CD4-positive, alpha-beta T cell treated with Interleukin-12 subunit alpha and Interleukin-12 subunit beta, for 1 hour (primary cell): ENCODE measurements around the gene TRIM38.
"Not testable (repeated sequence)": the region's sequence is repeated elsewhere in the genome, so short reads cannot be mapped to it uniquely, and the experiment has no call there.

ENCODE experiments used
- DNase-seq: peaks from one replicate; pipeline ENCODE4 v3.0.0-alpha.2; 2020

TRIM38 gene, protein sequence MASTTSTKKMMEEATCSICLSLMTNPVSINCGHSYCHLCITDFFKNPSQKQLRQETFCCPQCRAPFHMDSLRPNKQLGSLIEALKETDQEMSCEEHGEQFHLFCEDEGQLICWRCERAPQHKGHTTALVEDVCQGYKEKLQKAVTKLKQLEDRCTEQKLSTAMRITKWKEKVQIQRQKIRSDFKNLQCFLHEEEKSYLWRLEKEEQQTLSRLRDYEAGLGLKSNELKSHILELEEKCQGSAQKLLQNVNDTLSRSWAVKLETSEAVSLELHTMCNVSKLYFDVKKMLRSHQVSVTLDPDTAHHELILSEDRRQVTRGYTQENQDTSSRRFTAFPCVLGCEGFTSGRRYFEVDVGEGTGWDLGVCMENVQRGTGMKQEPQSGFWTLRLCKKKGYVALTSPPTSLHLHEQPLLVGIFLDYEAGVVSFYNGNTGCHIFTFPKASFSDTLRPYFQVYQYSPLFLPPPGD

DNA sequence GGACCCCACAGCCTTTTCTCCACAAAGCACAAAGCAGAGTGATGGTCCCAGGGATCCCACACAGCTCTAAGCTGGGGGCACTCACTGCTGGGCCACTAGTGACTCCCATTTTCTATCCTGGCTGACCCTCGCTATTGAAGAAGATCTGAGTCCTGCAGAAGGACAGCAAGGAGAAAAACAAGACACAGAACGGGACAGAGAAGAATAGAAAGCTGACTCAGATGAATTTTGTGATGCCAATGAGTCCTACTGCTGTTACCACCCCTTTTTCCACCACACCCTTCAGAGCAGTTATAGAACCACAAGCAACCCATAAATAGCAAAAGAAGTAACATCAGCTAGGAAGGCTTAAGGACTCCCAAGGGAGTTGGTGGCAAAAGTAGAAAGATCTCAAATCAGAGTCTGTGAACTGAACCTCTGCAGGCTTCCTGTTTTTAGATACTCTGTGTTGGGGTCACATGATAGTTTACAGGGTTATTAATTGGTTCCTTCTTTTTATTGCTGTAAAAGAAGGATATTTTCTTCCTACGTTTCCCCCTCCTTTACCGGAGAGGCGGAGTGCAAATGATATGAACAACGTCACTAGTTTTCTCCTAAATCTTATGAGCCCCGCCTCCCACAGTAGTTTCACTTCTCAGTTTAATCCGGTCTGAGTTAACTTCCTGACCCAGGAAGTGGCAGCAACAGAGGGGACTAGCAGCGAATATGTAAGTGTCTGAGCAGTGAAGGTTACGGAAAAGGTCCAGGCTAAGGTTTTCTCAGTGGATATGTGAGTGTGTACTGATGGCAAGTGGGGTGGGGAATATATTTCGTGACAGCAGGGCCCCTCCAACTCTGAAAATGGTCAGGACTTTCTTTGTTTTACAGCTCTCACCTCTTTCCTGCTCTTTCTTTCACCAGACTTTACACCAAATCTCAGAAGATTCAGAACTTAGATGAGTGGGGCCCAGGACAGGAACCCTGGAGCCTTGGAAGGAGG is at the start of gene TRIM38:
Gene TRIM38, plus strand, starts transcription at position 654 of the 979 bp plus-strand sequence. CDS start 3,721 bp downstream, outside the sequence.
- DNase-seq = peak; percentile 89

DNA sequence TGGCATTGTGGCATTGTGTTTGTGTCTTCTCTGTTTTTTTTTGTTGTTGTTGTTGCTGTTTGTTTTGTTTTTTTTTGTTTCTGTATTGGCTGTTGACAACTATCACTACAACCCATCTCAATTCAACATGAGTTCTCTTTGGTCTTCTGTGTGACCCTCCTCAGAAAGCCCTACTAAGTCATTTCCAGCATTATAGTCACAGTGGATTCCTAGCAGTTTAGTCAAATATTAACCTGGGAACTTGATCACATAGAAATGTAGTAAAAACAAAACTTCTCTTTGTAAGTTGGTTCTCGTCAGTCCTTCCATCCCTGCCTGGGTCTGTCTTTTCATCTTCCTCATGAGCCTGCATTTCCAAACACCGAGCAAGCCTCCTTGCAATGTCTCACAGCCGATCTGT is 48.9 kb upstream of the TRIM38 start:
- no peak for DNase-seq

DNA sequence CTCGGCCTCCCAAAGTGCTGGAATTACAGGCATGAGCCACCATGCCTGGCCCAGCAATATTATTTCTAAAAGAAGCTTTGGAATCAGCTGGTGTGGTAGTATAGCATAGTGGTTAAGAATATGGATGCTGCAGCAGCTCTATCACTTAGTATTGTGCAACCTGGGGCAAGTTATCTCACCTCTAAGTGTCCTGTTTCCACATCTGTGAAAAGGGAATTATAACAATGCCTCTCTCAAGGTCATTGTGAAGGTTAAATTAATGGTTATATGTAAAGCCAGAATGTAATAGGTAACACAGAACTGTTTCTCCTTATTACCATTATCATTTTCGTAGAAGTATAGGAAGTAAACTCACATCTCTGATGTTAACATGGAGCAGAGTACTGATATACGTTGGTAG is 46.3 kb upstream of the TRIM38 start:
- no peak for DNase-seq

DNA sequence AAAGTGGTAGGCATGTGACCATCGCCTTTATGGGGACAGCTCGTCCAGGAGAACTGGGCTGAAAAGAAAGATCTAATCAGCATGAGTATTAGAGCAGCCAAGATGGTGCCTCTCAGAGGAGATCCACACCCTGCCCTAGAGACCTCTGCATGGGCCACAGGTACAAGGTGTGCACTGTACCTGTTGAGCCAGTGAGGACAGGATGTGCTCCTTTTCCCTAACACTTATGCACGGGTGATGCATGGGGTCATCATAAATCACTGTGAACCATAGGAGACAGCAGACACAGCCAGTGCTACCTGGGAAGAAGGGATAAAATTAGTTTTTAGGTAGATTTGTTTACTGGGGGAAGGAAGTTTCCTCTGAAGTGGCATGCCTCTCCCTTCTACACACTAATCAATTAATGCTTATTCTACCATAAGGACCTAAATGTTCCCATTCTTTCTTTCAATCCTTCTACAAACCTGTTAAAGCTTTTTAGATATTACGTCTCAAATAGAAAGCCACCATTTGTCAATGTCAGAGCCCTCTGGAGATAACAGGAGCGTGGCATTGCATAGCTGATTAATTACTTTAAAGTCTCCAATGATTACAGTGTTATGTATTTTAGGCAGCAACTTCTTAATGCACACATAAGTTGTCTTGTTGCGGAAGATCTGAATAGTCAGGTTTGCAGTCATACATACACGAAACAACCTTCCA is 45.7 kb upstream of the TRIM38 start:
- no peak for DNase-seq

DNA sequence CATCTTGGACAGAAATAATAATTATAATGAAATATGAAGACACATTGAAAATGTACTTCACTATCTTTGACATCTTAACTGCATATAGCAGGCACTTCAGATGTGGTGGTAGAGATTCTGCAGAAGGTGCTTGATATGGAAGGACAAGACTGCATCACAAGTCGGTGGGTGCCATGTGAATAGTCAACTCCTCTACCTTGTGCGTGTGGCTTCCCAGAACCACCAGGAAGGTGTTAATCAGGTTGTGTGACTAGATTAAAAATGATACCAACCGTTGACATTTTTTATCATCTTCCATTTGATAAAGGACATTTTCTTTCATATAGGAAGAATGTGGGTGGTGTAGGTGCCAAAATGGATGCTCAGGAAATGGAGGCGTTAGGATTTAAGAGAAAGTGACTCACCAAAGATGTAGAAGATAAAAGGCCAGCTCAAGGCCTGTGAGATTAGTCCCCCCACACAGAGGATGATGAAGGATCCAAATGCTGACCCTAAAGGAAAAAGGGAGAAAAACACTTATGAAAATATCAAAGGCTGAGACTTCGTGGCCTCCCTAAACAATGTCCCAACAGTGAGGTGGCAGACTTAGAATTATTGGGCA is 44.4 kb upstream of the TRIM38 start:
- DNase-seq = no peak

DNA sequence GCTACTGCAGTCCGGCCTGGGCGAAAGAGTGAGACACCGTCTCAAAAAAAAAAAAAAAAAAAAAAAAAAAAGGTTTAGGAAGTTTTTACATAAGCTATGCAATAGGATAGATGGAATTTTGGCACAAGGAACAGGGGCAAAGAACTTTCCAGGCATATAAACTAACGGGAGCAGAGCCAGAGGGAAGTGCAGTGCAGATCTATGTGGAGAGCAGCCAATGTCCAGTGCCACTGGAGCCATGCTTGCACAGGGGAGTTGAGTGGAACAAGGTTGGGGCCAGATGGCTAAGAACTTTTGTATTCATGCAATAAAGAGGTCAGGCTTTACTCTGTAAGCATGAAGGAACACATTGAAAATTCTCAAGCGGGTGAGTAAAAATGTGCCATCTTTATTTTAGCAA is 42.9 kb upstream of the TRIM38 start:
- DNase-seq = no peak

DNA sequence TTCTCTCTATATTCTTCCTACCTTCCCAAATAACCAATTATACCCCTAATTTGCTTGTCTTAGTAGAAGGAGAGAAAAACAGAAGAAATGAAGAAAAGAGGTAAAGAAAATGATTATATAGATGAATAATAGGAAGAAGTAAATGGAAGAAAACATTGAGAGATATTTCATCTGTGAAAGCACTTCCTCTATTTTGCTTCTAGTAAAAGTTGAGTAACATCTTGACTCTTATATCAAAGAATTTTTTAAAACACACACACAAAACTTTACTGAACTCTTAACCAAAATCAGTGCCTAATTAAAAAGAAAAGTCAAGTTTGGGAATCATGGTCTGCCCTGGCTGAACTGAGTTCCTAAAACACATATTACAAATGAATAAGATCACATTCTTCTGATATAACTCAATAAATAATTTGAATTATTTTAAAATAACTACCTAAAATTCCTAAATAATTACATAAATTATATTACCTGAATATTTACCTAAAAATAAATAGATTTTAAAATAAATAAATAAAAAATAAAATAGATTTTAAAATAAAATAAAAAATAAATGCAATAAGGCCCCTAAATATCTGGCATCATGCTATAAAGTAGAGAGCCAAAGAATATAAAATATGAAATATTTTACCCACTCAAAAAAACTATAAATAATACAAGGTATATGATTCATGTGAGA is 40.9 kb upstream of the TRIM38 start:
- DNase-seq = no peak

DNA sequence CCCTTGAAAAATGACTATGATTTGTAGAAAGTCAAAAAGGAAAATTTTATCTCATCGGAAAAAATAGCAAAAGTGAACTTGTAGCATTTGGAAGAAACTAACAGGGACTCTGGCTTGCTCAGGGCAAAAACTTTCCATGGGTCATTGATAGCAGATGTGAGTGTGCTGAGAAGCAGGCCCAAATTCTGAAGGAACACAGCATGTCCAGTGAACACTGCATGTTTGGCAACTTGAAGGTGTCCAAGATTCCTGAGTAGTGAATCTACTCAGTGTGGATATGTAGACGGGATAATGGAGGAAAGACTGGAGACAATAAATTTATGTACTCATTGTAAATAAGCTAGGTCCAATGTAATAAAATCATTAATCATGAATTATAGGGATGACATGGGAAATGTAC is 40.3 kb upstream of the TRIM38 start:
- no peak for DNase-seq

DNA sequence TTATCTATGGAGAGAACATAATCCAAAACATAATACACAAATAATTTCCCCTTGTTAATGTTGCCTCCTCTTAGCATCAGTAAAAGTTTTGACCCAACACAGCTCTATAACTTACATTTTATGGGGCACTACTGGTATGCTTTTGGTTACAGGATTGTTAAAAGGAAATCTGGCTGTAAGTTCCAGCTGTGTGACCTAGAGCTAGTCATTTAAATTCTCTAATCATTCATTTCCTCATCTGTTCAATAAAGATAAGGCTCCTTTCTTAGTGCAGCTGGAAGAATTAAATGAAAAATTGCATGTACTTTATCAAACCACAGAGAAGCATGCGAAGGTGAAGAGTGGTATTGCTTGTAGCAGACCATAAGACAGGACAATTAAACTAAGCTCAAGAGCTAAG is 36.7 kb upstream of the TRIM38 start:
- DNase-seq = no peak

DNA sequence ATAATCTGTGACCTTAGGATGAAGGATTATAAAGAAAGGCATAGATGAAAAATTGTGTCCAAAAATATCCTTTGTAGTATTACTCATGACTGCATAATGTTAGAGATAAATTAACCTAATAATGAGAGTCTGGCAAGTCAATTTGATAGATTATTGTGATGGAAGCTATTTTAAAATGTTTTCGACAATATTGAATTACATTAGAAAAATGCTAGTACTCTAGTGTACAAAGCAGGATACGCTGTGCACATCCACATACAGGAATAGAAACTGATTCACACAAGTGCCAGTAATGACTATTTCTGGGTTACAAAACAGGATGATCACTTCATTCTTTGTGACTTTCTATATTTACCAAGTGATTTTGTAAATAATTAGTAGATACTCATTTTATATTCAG is 35.4 kb upstream of the TRIM38 start:
- no peak for DNase-seq

DNA sequence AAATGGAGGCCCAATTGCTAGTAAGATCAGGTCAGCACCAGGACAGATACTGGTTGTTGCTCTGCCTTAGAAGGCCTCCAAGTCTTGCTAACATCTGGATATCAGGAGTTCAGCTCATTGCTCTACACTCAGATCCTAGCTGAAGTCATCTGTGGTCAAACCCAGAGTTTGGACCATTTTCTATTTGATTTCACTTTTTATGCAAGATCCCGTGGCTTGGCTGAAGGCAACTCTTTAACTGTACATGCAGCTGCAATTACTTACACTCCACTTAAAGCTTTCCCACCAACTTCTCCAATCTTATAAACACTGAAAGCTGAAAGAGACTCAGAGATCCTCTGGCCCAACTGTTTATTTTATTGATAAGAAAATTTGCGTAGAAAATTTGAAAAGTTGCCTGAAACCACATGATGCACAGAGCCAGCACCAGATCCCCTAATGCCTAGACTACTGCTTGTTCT is 34.8 kb upstream of the TRIM38 start:
- DNase-seq = no peak

DNA sequence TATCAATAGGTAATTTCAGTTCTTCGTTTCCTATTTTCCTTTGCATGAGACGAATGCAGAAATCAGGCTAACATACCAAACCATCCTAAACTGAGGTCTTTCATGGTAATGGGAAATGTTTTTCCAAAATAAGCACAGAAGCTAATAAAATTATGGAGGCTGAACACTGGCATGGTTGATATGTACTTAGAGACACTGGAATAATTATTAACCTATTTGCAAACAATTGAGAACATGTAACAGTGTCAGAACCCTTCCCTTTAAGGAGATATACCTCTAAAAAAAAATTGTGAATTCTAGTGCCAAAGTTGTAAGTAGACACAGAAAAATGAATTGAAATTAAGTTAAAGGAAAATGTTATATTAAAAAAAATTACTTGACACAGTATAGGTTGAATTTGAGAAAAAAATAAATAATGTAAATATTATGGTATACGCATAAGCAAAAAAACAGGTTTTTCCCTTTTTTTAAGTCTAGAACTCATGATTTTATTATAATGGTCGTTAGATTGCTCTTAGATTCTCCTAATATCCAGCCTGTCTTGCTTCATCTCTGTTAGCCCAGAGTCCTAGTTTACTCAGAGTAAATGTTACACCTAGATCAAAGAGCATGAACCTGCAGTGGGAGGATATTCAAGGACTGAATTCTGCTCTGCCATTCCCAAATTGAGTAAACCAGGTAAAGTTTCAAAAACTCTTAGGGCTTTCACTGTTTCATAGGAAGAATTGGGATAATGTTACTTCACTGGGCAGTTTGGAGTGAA is 33.9 kb upstream of the TRIM38 start:
- DNase-seq = no peak

DNA sequence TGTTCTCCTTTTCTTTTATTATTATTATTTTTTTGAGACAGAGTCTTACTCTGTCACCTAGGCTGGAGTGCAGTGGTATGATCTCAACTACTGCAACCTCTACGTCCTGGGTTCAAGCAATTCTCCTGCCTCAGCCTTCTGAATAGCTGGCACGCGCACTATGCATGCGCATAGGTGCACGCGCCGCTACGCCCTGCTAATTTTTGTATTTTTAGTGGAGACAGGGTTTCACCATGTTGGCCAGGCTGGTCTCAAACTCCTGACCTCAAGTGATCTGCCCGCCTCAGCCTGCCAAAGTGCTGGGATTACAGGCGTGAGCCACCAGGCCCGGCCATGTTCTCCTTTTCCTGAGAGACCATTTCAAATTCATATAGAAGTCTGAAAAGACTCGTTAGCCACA is 32.8 kb upstream of the TRIM38 start:
- DNase-seq = not testable (repeated sequence)

DNA sequence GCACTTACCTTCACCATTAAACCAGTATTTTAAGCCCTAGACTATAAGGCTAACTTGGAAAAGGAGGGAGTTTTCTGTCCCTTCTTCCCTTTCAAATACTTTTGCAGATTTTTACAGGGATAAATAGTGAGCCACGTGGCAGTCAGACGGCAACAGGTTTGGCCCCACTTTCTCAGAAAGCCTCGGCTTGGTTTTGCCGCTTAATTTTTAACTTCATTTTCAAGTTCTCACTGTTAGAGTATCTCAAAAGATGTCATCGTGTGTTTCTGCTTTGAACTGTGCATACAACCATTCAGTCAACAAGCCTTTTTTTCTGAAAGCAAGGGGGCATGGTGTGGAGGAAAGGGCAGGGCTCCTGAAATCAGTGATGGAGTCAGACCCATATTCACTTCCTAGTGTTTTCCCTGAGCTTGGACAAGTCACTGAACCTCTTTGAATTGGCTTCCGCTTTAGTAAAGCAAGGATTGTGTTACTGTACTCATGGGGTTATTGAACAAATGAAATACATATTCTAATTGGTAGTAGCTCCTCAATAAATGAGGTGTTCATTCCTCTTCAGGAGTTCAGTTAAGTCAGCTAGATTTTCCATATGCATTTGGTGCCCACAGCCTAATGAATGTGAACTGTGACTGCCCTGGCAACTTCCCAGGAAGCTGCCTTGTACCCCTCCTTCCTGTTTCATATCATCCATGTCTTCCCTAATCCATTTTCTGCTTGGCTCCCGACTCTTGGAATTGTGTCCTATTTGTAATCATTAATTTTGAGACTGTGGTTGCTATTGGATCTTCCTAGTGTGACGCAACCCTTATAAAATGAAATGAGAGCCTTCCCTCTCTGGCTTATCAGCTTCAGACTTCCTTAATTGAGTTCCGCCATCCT is 31.8 kb upstream of the TRIM38 start, which contains the start of gene SLC17A2:
Gene SLC17A2, minus strand, starts transcription at position 160 of the 879 bp plus-strand sequence. CDS start 4,895 bp downstream, outside the sequence.
- no peak for DNase-seq

DNA sequence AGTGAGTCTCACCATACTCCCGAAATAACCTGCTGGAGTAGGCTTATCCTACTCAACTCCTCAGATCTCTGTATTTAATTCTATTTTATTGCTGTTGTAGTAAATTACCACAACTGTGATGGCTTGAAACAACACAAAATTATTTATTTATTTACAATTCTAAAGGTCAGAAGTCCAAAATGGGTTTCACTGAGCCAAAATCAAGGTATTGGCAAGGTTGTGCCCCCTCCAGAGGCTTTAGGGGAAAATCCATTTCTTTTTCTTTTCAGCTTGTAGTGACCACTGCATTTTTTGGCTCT is 31.2 kb upstream of the TRIM38 start:
- no peak for DNase-seq

DNA sequence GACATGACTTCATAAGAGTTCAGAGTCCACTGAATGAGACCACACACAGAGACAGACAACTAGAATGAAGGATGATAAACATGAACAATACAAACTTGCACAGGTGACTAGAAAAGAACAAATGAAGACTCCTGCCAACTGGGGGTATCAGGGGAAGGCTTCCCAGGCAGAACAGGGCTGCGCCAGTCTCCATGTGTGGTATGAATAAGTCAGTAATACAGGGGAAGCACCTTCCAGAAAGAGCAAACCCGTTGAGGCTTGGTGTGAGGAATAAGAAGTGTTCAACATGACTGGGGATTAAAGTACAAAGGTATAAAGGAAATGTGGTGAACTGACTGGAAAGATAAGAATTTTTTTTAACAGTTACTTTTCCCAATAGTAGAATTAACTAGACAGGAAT is 28.4 kb upstream of the TRIM38 start:
- DNase-seq = no peak

DNA sequence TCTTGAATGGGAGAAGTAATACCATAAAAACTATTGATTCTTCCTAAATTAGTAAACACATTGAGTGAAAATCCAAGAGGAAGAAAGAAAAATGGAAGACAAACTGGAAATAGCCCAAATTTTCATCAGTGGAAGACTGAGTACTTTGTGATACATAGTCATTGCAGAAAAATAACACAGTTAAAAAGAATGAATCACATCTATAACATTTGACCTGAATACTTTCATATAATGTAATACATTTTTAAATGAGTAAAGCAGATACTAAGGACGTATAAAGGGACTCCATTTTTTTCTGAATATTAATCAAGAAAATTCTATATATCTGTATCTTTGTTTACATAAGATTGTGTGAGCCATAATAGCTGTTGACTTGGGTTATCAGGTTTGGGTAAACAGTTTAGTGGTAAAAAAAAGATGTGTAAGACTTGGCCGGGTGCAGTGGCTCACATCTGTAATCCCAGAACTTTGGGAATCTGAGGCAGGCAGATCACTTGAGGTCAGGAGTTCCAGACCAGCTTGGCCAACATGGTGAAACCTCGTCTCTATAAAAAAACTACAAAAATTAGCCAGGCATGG is 27.8 kb upstream of the TRIM38 start:
- no peak for DNase-seq

DNA sequence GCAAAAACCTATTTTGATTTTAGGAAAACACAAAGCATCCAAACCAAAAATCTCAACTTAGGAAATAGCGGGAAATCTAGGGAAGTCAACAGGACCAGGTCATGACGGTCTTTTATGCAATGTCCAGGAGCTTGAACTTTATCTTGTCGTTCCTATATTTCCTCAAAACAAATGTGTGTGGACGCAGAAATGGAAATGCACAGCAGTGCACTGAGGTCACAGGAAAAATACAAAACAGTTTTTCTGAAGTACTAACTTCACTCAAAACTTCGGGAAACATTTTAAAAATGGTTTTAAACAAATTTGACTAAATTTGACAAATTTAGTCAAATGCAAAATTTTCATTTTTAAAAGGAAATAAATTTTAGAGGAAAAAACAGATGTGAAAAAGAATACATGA is 26.6 kb upstream of the TRIM38 start:
- DNase-seq = no peak

DNA sequence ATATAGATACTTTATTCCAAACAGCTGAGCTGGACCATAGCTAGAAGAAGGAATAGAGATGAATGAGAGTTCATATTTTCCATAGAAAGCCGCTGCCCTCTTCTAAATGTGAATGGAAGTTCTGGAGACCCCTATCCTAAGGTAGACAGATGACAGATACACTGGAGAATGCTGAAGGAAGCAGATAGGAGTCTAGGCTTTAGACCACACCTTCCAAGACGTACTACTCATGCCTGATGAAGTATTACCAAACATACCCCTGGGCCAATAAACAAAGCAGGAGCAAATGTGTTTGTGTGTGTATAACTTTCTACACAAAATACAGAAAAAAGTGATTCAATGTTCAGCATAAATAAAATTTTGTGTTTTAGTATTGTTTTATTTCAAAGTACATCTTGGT is 23.0 kb upstream of the TRIM38 start:
- DNase-seq = no peak
